ENCODE data around the gene HNRNPM.

HNRNPM gene

DNA sequence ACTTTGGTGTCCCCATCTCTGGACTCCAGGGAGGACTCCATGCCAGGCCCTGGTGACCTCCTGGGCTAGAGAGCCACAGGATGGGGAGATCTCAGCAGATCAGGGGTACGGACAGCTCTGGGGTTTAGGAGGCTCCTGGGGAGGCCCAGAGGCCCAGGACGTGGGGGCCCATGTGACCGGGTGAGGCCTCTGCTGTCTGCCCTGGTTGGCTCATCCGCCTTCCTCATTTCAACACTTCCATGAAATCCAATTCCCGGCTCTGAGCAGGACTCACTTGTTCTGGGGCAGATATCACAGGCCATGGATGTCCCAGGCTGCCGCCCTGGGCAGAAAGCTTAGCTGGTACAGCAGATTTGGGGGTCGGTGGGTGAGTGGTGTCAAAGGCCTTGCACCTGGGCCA lies 58.7 kb downstream of the HNRNPM start:
- peak overlapping the region; percentile 59 to 76 for H3K4me3 ChIP-seq (ENCODE audit: low read depth in 1 of 2, low read length in 1 of 2)
- peaks cover 8% of the 10 kb centered on the region for H3K36me3 ChIP-seq
- peak overlapping the region; percentile 98 for H3K27ac ChIP-seq
- no peaks in the 10 kb centered on the region for H3K27me3 ChIP-seq
- H3K4me1 ChIP-seq (ENCODE audit: control insufficient read depth in 1 of 2, insufficient read depth in 1 of 2, low read depth in 1 of 2, low read length in 1 of 2) = peaks cover 78 to 84% of the 10 kb centered on the region in 2 experiments
- TF ChIP-seq, protein P1, sequence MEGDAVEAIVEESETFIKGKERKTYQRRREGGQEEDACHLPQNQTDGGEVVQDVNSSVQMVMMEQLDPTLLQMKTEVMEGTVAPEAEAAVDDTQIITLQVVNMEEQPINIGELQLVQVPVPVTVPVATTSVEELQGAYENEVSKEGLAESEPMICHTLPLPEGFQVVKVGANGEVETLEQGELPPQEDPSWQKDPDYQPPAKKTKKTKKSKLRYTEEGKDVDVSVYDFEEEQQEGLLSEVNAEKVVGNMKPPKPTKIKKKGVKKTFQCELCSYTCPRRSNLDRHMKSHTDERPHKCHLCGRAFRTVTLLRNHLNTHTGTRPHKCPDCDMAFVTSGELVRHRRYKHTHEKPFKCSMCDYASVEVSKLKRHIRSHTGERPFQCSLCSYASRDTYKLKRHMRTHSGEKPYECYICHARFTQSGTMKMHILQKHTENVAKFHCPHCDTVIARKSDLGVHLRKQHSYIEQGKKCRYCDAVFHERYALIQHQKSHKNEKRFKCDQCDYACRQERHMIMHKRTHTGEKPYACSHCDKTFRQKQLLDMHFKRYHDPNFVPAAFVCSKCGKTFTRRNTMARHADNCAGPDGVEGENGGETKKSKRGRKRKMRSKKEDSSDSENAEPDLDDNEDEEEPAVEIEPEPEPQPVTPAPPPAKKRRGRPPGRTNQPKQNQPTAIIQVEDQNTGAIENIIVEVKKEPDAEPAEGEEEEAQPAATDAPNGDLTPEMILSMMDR (IDR thresholded peaks at IDR 0.05) = no peak
- no peaks in the 10 kb centered on the region for H3K9me3 ChIP-seq

DNA sequence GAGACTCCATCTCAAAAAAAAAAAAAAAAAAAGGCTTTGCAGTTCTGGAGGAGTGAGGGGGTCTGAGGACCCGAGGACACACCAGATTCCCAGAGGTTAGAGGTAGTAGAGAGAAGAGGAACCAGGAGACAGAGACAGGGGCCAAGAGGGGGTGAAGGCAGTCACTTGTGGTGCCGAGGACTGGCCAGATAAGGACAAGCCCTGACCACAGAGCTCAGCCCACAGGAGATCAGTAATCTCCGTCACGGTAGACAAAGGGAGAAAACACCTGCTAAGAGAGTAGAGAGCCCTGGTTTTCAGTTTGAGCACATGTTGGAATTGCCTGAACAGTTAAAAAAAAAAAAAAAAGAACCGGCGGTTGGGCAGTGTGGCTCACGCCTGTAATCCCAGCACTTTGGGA lies 59.4 kb downstream of the HNRNPM start:
- Histone ChIP-seq H3K9me3 (no peaks in the 10 kb centered on the region), H3K27ac (peak overlapping the region; percentile 98), H3K4me1 (ENCODE audit: control insufficient read depth in 1 of 2, insufficient read depth in 1 of 2, low read depth in 1 of 2, low read length in 1 of 2) (peaks cover 72 to 77% of the 10 kb centered on the region in 2 experiments), H3K36me3 (peaks cover 1% of the 10 kb centered on the region), H3K27me3 (no peaks in the 10 kb centered on the region), H3K4me3 (ENCODE audit: low read depth in 1 of 2, low read length in 1 of 2) (peak overlapping the region; percentile 59 to 76)
- TF ChIP-seq, protein P1 (IDR thresholded peaks at IDR 0.05) = no peak

- TF ChIP-seq, protein P1 (IDR thresholded peaks at IDR 0.05) = no peak
- no peaks in the 10 kb centered on the region for H3K27me3 ChIP-seq
- no peaks in the 10 kb centered on the region for H3K9me3 ChIP-seq
- H3K27ac ChIP-seq = peak overlapping the region; percentile 98
- peak overlapping the region; percentile 76 to 82 for H3K4me3 ChIP-seq (ENCODE audit: low read depth in 1 of 2, low read length in 1 of 2)
- H3K36me3 ChIP-seq = no peaks in the 10 kb centered on the region
- peaks cover 64 to 70% of the 10 kb centered on the region in 2 experiments for H3K4me1 ChIP-seq (ENCODE audit: control insufficient read depth in 1 of 2, insufficient read depth in 1 of 2, low read depth in 1 of 2, low read length in 1 of 2)
Observed at GRCh38 chr19:8504919-8505318, 60.1 kb downstream of the HNRNPM start.

DNA sequence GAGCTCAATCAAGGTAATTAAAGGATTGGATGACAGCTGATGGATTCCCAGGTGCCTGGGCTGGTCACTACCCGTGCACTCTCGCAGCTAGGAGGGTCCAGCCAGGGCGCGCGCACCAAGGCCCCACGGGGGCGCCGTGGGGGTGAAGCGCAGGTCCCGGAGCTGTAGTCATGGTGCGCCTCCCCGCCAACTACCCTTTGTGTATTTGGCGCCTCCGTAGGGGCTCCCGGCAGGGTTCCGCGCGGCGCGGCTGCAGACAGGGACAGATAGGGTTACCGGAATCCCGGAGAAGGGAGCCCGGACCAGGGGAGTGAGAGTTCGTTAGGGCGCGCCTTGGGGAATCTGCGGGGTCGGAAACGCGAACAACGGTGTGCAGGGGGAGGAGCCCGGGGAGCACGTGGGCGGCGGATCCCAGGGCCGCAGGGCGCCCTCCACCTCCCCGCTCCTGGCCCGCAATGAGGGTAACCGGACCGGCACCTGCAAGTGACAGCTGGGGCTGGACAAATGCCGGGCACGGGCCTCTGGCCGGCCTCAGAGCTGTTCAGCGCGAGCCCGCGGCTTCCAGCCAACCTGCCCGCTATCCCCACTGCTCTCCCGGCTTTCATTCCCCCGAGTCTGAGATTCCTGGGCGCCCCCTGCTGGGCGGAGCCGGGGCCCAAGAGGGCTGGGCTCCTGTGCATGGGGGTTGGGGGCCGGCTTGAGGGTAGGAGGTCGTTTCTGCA lies 61.1 kb downstream of the HNRNPM start:
- peak overlapping the region; percentile 98 for H3K27ac ChIP-seq
- TF ChIP-seq, protein P1 (IDR thresholded peaks at IDR 0.05) = peak; percentile 89
- no peaks in the 10 kb centered on the region for H3K27me3 ChIP-seq
- peaks cover 55 to 61% of the 10 kb centered on the region in 2 experiments for H3K4me1 ChIP-seq (ENCODE audit: control insufficient read depth in 1 of 2, insufficient read depth in 1 of 2, low read depth in 1 of 2, low read length in 1 of 2)
- H3K36me3 ChIP-seq = no peaks in the 10 kb centered on the region
- no peaks in the 10 kb centered on the region for H3K9me3 ChIP-seq
- peak overlapping the region; percentile 76 to 82 for H3K4me3 ChIP-seq (ENCODE audit: low read depth in 1 of 2, low read length in 1 of 2)

DNA sequence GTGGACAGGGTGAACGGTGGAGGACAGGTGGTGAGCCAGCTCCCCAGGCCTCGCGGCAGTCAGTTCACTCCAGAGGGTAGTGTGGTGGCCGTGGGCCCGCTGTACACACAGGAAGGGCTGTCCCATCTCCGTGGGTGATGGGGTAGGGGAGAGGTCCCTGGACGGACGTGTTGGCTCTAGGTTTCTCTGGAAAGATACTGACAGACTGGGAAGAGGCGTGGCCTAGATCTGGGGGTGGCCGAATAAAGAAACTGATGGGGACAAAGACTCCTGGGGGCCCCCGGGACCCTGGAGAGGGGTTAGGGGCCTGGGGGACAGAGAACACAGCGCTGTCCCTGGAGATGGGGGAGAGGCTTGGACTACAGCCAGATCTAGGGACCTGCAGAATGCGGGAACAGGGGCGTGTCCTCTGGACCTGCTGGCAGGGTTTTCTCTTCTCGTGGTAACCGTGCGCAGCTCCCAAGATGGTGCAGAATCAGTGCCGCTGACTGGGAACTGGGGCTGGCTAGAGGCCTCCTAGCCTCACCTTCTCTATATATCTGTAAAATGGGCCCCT lies 61.7 kb downstream of the HNRNPM start:
- peak overlapping the region; percentile 76 to 82 for H3K4me3 ChIP-seq (ENCODE audit: low read depth in 1 of 2, low read length in 1 of 2)
- no peaks in the 10 kb centered on the region for H3K36me3 ChIP-seq
- H3K27me3 ChIP-seq = no peaks in the 10 kb centered on the region
- H3K4me1 ChIP-seq (ENCODE audit: control insufficient read depth in 1 of 2, insufficient read depth in 1 of 2, low read depth in 1 of 2, low read length in 1 of 2) = peaks cover 48 to 56% of the 10 kb centered on the region in 2 experiments
- TF ChIP-seq, protein P1 (IDR thresholded peaks at IDR 0.05) = no peak
- H3K9me3 ChIP-seq = no peaks in the 10 kb centered on the region
- H3K27ac ChIP-seq = peak overlapping the region; percentile 98

All from neutrophil (primary cell).